Measurements from ENCODE around the gene CD200.

GRCh38 chr3:112407888-112408702 is 75.1 kb downstream of the CD200 start:
- TF ChIP-seq CTCF (conservative IDR thresholded peaks at IDR 0.05; ENCODE audit: low read depth, low read length) (no peak), ELK1 (IDR thresholded peaks at IDR 0.05; ENCODE audit: borderline replicate concordance, low read depth, low read length) (no peak), POLR2A (IDR thresholded peaks at IDR 0.05; ENCODE audit: low read depth, low read length) (no peak)

All from IMR-90 (cell line).